ENCODE data around the gene TEX30. TPM values are rescaled to one million over a fixed set of nuclear protein-coding genes. Genes with fewer than 3 reads are reported as not detected.

The TEX30 gene
- total RNA-seq, 1 donor from 2014 or later = 14.5 TPM

DNA sequence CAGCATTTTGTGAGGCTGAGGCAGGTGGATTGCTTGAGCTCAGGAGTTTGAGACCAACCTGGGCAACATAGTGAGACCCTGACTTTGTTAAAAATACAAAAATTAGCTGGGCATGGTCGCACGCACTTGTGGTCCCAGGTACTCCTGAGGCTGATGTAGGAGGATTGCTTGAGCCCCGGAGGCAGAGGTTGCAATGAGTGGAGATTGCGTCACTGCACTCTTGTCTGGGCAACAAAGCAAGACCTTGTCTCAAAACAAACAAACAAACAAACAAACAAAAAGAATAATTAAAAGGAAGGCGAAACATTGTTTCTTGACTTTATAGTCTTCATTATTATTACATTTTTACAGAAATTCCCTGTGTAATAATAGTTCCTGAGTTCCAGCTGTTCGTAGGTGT is 41.2 kb upstream of the TEX30 start:
- H3K27ac Mint-ChIP-seq = no peak overlapping the region
- no peaks in the 10 kb centered on the region for H3K4me1 Mint-ChIP-seq (ENCODE audit: unreplicated experiment)
- no peak overlapping the region for H3K4me3 Mint-ChIP-seq
- no peak for DNase-seq (ENCODE audit: extremely low spot score, unreplicated experiment)
- TF ChIP-seq, protein P1, sequence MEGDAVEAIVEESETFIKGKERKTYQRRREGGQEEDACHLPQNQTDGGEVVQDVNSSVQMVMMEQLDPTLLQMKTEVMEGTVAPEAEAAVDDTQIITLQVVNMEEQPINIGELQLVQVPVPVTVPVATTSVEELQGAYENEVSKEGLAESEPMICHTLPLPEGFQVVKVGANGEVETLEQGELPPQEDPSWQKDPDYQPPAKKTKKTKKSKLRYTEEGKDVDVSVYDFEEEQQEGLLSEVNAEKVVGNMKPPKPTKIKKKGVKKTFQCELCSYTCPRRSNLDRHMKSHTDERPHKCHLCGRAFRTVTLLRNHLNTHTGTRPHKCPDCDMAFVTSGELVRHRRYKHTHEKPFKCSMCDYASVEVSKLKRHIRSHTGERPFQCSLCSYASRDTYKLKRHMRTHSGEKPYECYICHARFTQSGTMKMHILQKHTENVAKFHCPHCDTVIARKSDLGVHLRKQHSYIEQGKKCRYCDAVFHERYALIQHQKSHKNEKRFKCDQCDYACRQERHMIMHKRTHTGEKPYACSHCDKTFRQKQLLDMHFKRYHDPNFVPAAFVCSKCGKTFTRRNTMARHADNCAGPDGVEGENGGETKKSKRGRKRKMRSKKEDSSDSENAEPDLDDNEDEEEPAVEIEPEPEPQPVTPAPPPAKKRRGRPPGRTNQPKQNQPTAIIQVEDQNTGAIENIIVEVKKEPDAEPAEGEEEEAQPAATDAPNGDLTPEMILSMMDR (conservative IDR thresholded peaks at IDR 0.05) = no peak
- no peaks in the 10 kb centered on the region for H3K27me3 Mint-ChIP-seq
- H3K9me3 Mint-ChIP-seq = peaks cover 5% of the 10 kb centered on the region
- H3K36me3 Mint-ChIP-seq = peaks cover 41% of the 10 kb centered on the region

GRCh38 chr13:102814025-102814607 is 40.5 kb upstream of the TEX30 start:
- H3K9me3 Mint-ChIP-seq = peaks cover 5% of the 10 kb centered on the region
- H3K4me1 Mint-ChIP-seq (ENCODE audit: unreplicated experiment) = no peaks in the 10 kb centered on the region
- DNase-seq (ENCODE audit: extremely low spot score, unreplicated experiment) = no peak
- peaks cover 35% of the 10 kb centered on the region for H3K36me3 Mint-ChIP-seq
- TF ChIP-seq, protein P1 (conservative IDR thresholded peaks at IDR 0.05) = no peak
- H3K4me3 Mint-ChIP-seq = no peak overlapping the region
- no peak overlapping the region for H3K27ac Mint-ChIP-seq
- H3K27me3 Mint-ChIP-seq = no peaks in the 10 kb centered on the region

GRCh38 chr13:102812611-102813287 is 39.2 kb upstream of the TEX30 start:
- H3K9me3 Mint-ChIP-seq = peaks cover 5% of the 10 kb centered on the region
- TF ChIP-seq, protein P1 (conservative IDR thresholded peaks at IDR 0.05) = no peak
- no peak for DNase-seq (ENCODE audit: extremely low spot score, unreplicated experiment)
- H3K36me3 Mint-ChIP-seq = peaks cover 31% of the 10 kb centered on the region
- H3K4me1 Mint-ChIP-seq (ENCODE audit: unreplicated experiment) = no peaks in the 10 kb centered on the region
- H3K4me3 Mint-ChIP-seq = no peak overlapping the region
- H3K27me3 Mint-ChIP-seq = no peaks in the 10 kb centered on the region
- H3K27ac Mint-ChIP-seq = no peak overlapping the region

GRCh38 chr13:102807699-102808098 is 34.1 kb upstream of the TEX30 start:
- no peak for DNase-seq (ENCODE audit: extremely low spot score, unreplicated experiment)
- H3K36me3 Mint-ChIP-seq = peaks cover 33% of the 10 kb centered on the region
- H3K4me3 Mint-ChIP-seq = no peak overlapping the region
- peaks cover 5% of the 10 kb centered on the region for H3K9me3 Mint-ChIP-seq
- TF ChIP-seq, protein P1 (conservative IDR thresholded peaks at IDR 0.05) = no peak
- H3K4me1 Mint-ChIP-seq (ENCODE audit: unreplicated experiment) = peaks cover 4% of the 10 kb centered on the region
- H3K27ac Mint-ChIP-seq = no peak overlapping the region
- no peaks in the 10 kb centered on the region for H3K27me3 Mint-ChIP-seq

GRCh38 chr13:102805680-102806079 is 32.1 kb upstream of the TEX30 start:
- H3K9me3 Mint-ChIP-seq = no peaks in the 10 kb centered on the region

More at GRCh38 chr13:102805680-102806079, 32.1 kb upstream of the TEX30 start:
- Mint-ChIP-seq H3K36me3 (peaks cover 26% of the 10 kb centered on the region), H3K4me3 (no peak overlapping the region), H3K27ac (no peak overlapping the region), H3K4me1 (ENCODE audit: unreplicated experiment) (peaks cover 15% of the 10 kb centered on the region), H3K27me3 (no peaks in the 10 kb centered on the region)
- DNase-seq (ENCODE audit: extremely low spot score, unreplicated experiment) = no peak
- TF ChIP-seq, protein P1 (conservative IDR thresholded peaks at IDR 0.05) = no peak

All from type B pancreatic cell (in vitro differentiated cells).